Amygdala (tissue), 56 donors: Measurements from ENCODE around the gene TBC1D2.

Source experiments
- DNase-seq, 56 donors: peaks; one replicate each; lab custom pipeline; 2025; lab: John Stamatoyannopoulos, UW

Gene TBC1D2

GRCh38 chr9:98241357-98242300, 13.8 kb downstream of the TBC1D2 start:
- no peak for DNase-seq

GRCh38 chr9:98240475-98240874, 15.0 kb downstream of the TBC1D2 start:
- no peak for DNase-seq

- DNase-seq: no peak
Measured at GRCh38 chr9:98236901-98237487, 18.5 kb downstream of the TBC1D2 start.

- no peak for DNase-seq
Measured at GRCh38 chr9:98235126-98235525, 20.3 kb downstream of the TBC1D2 start.

- no peak for DNase-seq
Measured at GRCh38 chr9:98234245-98234825, 21.1 kb downstream of the TBC1D2 start.

- DNase-seq: no peak
Measured at GRCh38 chr9:98232926-98233325, 22.5 kb downstream of the TBC1D2 start.

- peak in 1 of 56 donors; percentile 15 for DNase-seq
Measured at GRCh38 chr9:98231770-98232478, 23.5 kb downstream of the TBC1D2 start.

GRCh38 chr9:98230789-98231188, 24.7 kb downstream of the TBC1D2 start:
- DNase-seq: no peak

GRCh38 chr9:98230304-98230703, 25.1 kb downstream of the TBC1D2 start:
- DNase-seq: no peak

GRCh38 chr9:98229620-98230019, 25.8 kb downstream of the TBC1D2 start:
- DNase-seq: no peak

- DNase-seq: no peak
Measured at GRCh38 chr9:98229090-98229395, 26.4 kb downstream of the TBC1D2 start.

GRCh38 chr9:98228392-98229089, 26.9 kb downstream of the TBC1D2 start:
- no peak for DNase-seq

GRCh38 chr9:98227883-98228282, 27.6 kb downstream of the TBC1D2 start:
- DNase-seq: no peak

- no peak for DNase-seq
Measured at GRCh38 chr9:98226957-98227356, 28.5 kb downstream of the TBC1D2 start.

GRCh38 chr9:98226516-98226915, 28.9 kb downstream of the TBC1D2 start:
- no peak for DNase-seq

- no peak for DNase-seq
Measured at GRCh38 chr9:98225015-98225442, 30.4 kb downstream of the TBC1D2 start.

GRCh38 chr9:98222885-98223691, 32.4 kb downstream of the TBC1D2 start:
- no peak for DNase-seq

GRCh38 chr9:98220911-98221310, 34.5 kb downstream of the TBC1D2 start:
- no peak for DNase-seq

GRCh38 chr9:98219794-98220370, 35.6 kb downstream of the TBC1D2 start:
- no peak for DNase-seq
